Thyroid gland (tissue), 4 donors: ENCODE measurements around the gene RAPGEF6. TPM values are rescaled to one million over a fixed set of nuclear protein-coding genes. Genes with fewer than 3 reads are reported as not detected.
A peak's percentile ranks its signal among the peaks of the same experiment; 100 is the strongest.

Experiments used
- DNase-seq, 2 donors: peaks; one replicate each; pipeline ENCODE4 v3.0.0-alpha.2; 2019
- H3K27ac ChIP-seq, 3 donors: fragments of 200-600 bp; sonication (generic); 1 replicate in 2 of 3; 2 replicates in 1 of 3; pipeline ENCODE4 v1.5.1; 2016 to 2019; ENCODE audit warnings: mild to moderate bottlenecking in 1 of 3, moderate library complexity in 1 of 3
- H3K27me3 ChIP-seq: fragments of 200-600 bp; sonication (generic); one replicate; pipeline ENCODE4 v1.5.1; 2019
- H3K36me3 ChIP-seq, 2 donors: fragments of 200-600 bp; sonication (generic); one replicate each; pipeline ENCODE4 v1.5.1; 2016 to 2019
- H3K4me1 ChIP-seq, 2 donors: fragments of 200-600 bp; sonication (generic); one replicate each; pipeline ENCODE4 v1.5.1; 2017 to 2019
- H3K4me3 ChIP-seq, 3 donors: fragments of 200-600 bp; sonication (generic); replicated peaks in 1 of 3; 1 replicate in 2 of 3; 2 replicates in 1 of 3; pipeline ENCODE4 v1.5.1; 2016; ENCODE audit warnings: mild to moderate bottlenecking in 1 of 3
- H3K9me3 ChIP-seq: fragments of 200-600 bp; sonication (generic); one replicate; pipeline ENCODE4 v1.5.1; 2017
- POLR2A ChIP-seq, 2 donors: fragments of 450-650 bp; IDR thresholded peaks; one replicate each; pipeline ENCODE4 v1.6.1; 2017; ENCODE audit warnings: antibody characterized with exemption in 2 of 2, mild to moderate bottlenecking in 2 of 2, moderate library complexity in 1 of 2
- WGBS, 2 donors: methylation state at CpG; one replicate each; pipeline ENCODE4 v1.1.5; 2017; 5-methylcytosine and 5-hydroxymethylcytosine counted together
- intact Hi-C: fragments of 100-400 bp; cut with DNase I; formaldehyde crosslinking; loops from one replicate; pipeline ENCODE4 v1.15.1; 2023
- total RNA-seq, 4 donors: library from RNA; depleted of rRNA; stranded (reverse); fragments of >200 nt; gene quantifications; one replicate each; pipeline ENCODE4 v1.2.3, GENCODE V29; 2016
- TF ChIP-seq, protein P1 (sequence below), 6 experiments: fragments of 200-600 bp in 3 of 6; fragments of 450-650 bp in 3 of 6; sonication (generic) in 3 of 6; IDR thresholded peaks; one replicate each; pipeline ENCODE4 v1.5.1; 2016 to 2019; ENCODE audit warnings: antibody characterized with exemption in 6 of 6, mild to moderate bottlenecking in 2 of 6, inconsistent platforms in 1 of 6, moderate library complexity in 1 of 6

The RAPGEF6 gene
- total RNA-seq, 4 donors from 2014 or later, result 20.2 to 36.4 (median 25.2) TPM

DNA sequence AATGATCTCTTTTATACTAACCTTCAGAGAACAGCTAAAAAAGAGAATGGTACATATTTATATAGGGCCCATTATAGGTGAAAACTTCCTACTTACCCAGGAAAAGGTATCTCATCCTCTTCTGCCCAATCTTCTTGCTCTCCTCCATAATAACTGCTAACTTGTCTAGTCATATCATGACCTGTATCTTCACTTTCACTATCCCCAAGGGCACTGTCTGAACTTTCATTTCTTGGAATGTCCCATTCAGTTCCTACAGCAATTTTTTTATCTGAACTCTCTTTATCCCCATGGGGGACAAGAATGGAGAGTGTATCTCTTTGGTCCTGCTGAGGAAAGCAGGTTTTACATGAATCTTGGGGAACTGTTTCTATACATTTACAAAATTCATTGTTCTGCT lies 36.4 kb upstream of the RAPGEF6 start:
- Histone ChIP-seq H3K4me3 (no peak overlapping the region), H3K36me3 (peaks cover 0 to 23% of the 10 kb centered on the region in 2 donors), H3K4me1 (peaks cover 34 to 39% of the 10 kb centered on the region in 2 donors), H3K27ac (peak overlapping the region; percentile 62 to 92 (median 78)), H3K27me3 (no peaks in the 10 kb centered on the region), H3K9me3 (no peaks in the 10 kb centered on the region)
- TF ChIP-seq, protein P1, sequence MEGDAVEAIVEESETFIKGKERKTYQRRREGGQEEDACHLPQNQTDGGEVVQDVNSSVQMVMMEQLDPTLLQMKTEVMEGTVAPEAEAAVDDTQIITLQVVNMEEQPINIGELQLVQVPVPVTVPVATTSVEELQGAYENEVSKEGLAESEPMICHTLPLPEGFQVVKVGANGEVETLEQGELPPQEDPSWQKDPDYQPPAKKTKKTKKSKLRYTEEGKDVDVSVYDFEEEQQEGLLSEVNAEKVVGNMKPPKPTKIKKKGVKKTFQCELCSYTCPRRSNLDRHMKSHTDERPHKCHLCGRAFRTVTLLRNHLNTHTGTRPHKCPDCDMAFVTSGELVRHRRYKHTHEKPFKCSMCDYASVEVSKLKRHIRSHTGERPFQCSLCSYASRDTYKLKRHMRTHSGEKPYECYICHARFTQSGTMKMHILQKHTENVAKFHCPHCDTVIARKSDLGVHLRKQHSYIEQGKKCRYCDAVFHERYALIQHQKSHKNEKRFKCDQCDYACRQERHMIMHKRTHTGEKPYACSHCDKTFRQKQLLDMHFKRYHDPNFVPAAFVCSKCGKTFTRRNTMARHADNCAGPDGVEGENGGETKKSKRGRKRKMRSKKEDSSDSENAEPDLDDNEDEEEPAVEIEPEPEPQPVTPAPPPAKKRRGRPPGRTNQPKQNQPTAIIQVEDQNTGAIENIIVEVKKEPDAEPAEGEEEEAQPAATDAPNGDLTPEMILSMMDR (IDR thresholded peaks at IDR 0.05), result no peak
- no peak for TF ChIP-seq POLR2A (IDR thresholded peaks at IDR 0.05)
- intact Hi-C loops, result no loop called here
- no peak for DNase-seq

DNA sequence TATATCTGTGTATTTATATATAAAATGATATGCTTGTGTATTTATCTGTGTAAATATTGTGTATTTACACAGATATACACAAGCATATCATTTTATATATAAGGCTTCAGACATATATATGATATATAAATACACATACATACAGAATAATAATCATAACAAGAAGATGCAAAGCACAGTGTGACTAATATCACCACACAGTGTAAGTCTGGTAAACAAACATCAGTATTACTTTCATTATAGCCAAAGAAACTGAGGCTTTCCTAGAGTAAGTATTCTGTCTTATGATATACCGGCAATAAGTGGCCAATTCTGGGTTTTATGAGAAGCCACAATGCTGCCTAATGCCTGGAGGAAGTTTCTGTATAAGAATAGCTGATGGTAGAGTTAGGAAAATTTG lies 29.9 kb upstream of the RAPGEF6 start:
- Histone ChIP-seq H3K27ac (no peak overlapping the region), H3K9me3 (no peaks in the 10 kb centered on the region), H3K36me3 (peaks cover 0 to 28% of the 10 kb centered on the region in 2 donors), H3K27me3 (no peaks in the 10 kb centered on the region), H3K4me3 (no peak overlapping the region), H3K4me1 (no peaks in the 10 kb centered on the region)
- DNase-seq, result no peak
- TF ChIP-seq, protein P1 (IDR thresholded peaks at IDR 0.05), result no peak
- TF ChIP-seq POLR2A (IDR thresholded peaks at IDR 0.05), result no peak
- intact Hi-C loops, result no loop called here
- WGBS, 2 donors, result 92 to 95% methylated on average over 1 of the region's 1 CpG

DNA sequence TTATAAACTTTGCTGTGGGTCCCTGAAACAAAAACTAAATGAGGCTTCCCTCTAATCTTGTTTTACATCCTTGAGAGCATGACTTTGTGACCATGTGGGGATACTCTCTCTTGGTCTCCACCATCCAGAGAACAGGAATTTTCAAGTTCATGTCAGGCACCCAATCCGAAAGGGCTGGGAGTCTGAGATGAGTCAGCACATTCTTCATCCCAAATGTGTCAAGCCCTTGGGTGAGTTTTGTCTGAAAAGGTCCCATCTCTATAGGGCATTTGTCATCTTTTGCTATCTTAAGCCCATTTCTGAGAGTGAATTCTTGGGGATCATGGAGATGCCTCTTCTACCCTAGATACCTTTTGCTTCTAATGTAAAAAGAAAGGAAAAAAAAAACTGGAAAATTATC lies 26.9 kb upstream of the RAPGEF6 start:
- H3K27ac ChIP-seq, result no peak overlapping the region
- 95 to 100% methylated on average over 1 of the region's 1 CpG for WGBS, 2 donors
- H3K36me3 ChIP-seq, result peaks cover 4 to 29% of the 10 kb centered on the region in 2 donors
- no peak for TF ChIP-seq POLR2A (IDR thresholded peaks at IDR 0.05)
- TF ChIP-seq, protein P1 (IDR thresholded peaks at IDR 0.05), result no peak
- DNase-seq, result no peak
- intact Hi-C loops, result no loop called here
- H3K9me3 ChIP-seq, result no peaks in the 10 kb centered on the region
- no peaks in the 10 kb centered on the region for H3K27me3 ChIP-seq
- no peaks in the 10 kb centered on the region for H3K4me1 ChIP-seq
- H3K4me3 ChIP-seq, result no peak overlapping the region

DNA sequence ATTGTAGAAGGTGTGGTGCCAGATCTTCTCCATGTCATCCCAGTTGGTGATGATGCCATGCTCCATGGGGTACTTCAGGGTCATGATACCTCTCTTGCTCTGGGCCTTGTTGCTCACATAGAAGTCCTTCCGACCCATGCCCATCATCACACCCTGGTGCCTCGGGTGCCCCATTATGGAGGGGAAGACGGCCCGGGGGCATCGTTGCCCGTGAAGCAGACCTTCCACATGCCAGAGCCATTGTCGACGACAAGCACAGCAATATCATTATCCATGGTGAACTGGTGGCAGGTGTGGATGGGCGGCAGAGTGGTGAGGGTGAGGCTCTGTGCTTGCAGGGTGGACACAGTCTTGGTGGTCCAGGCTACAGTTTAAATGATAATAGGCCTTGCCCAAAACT lies 24.8 kb upstream of the RAPGEF6 start:
- TF ChIP-seq POLR2A (IDR thresholded peaks at IDR 0.05), result no peak
- TF ChIP-seq, protein P1 (IDR thresholded peaks at IDR 0.05), result no peak
- Histone ChIP-seq H3K4me1 (no peaks in the 10 kb centered on the region), H3K9me3 (no peaks in the 10 kb centered on the region), H3K27me3 (no peaks in the 10 kb centered on the region), H3K36me3 (peaks cover 4 to 29% of the 10 kb centered on the region in 2 donors), H3K27ac (no peak overlapping the region), H3K4me3 (no peak overlapping the region)
- intact Hi-C loops, result no loop called here
- no peak for DNase-seq
- WGBS, 2 donors, result 95 to 96% methylated on average over 7 to 8 of the region's 9 CpGs

DNA sequence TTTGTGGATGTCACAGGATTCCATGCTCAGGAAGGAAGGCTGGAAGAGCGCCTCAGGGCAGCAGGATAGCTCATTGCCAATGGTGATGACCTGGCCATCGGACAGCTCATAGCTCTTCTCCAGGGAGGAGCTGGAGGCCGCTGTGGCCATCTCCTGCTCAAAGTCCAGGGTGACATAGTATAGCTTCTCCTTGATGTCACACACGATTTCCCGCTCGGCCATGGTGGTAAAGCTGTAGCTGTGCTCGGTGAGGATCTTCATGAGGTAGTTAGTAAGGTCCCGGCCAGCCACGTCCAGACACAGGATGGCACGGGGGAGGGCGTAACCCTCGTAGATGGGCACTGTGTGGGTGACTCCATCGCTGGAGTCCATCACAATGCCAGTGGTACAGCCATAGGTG lies 24.3 kb upstream of the RAPGEF6 start:
- 96 to 99% methylated on average over 13 of the region's 13 CpGs for WGBS, 2 donors

More for the DNA sequence above, 24.3 kb upstream of the RAPGEF6 start:
- H3K27me3 ChIP-seq, result no peaks in the 10 kb centered on the region
- peaks cover 4 to 29% of the 10 kb centered on the region in 2 donors for H3K36me3 ChIP-seq
- no peaks in the 10 kb centered on the region for H3K9me3 ChIP-seq
- H3K4me1 ChIP-seq, result no peaks in the 10 kb centered on the region
- TF ChIP-seq POLR2A (IDR thresholded peaks at IDR 0.05), result no peak
- TF ChIP-seq, protein P1 (IDR thresholded peaks at IDR 0.05), result no peak
- no peak overlapping the region for H3K27ac ChIP-seq
- intact Hi-C loops, result no loop called here
- DNase-seq, result no peak
- no peak overlapping the region for H3K4me3 ChIP-seq
